ENCODE measurements around the gene NHLH2.

The NHLH2 gene

GRCh38 chr1:115797486-115797885, 43.4 kb downstream of the NHLH2 start:
- H3K4me1 Mint-ChIP-seq: no peaks in the 10 kb centered on the region
- peaks cover 10% of the 10 kb centered on the region for H3K27me3 Mint-ChIP-seq
- no peak for DNase-seq
- no peaks in the 10 kb centered on the region for H3K9me3 Mint-ChIP-seq
- no peak overlapping the region for H3K27ac Mint-ChIP-seq
- CTCF ChIA-PET: no interaction called here
- H3K4me3 Mint-ChIP-seq: no peak overlapping the region
- no peaks in the 10 kb centered on the region for H3K36me3 Mint-ChIP-seq

- H3K36me3 Mint-ChIP-seq: no peaks in the 10 kb centered on the region
- peaks cover 10% of the 10 kb centered on the region for H3K27me3 Mint-ChIP-seq
- no peaks in the 10 kb centered on the region for H3K4me1 Mint-ChIP-seq
- no peak for DNase-seq
- no peak overlapping the region for H3K27ac Mint-ChIP-seq
- H3K9me3 Mint-ChIP-seq: no peaks in the 10 kb centered on the region
- CTCF ChIA-PET: no interaction called here
- no peak overlapping the region for H3K4me3 Mint-ChIP-seq
Measured at GRCh38 chr1:115796897-115797296, 44.0 kb downstream of the NHLH2 start.

- H3K9me3 Mint-ChIP-seq: no peaks in the 10 kb centered on the region
- no peaks in the 10 kb centered on the region for H3K36me3 Mint-ChIP-seq
- DNase-seq: no peak
- no peaks in the 10 kb centered on the region for H3K4me1 Mint-ChIP-seq
- CTCF ChIA-PET: no interaction called here
- no peak overlapping the region for H3K27ac Mint-ChIP-seq
- no peak overlapping the region for H3K4me3 Mint-ChIP-seq
- peaks cover 10% of the 10 kb centered on the region for H3K27me3 Mint-ChIP-seq
Measured at GRCh38 chr1:115796036-115796435, 44.9 kb downstream of the NHLH2 start.

GRCh38 chr1:115794976-115795639, 45.8 kb downstream of the NHLH2 start:
- H3K9me3 Mint-ChIP-seq: no peaks in the 10 kb centered on the region
- no peak overlapping the region for H3K27ac Mint-ChIP-seq
- peaks cover 10% of the 10 kb centered on the region for H3K27me3 Mint-ChIP-seq
- H3K4me1 Mint-ChIP-seq: no peaks in the 10 kb centered on the region
- H3K36me3 Mint-ChIP-seq: no peaks in the 10 kb centered on the region
- no peak overlapping the region for H3K4me3 Mint-ChIP-seq
- no peak for DNase-seq
- CTCF ChIA-PET: no interaction called here

- H3K27ac Mint-ChIP-seq: no peak overlapping the region
Measured at GRCh38 chr1:115793162-115793561, 47.8 kb downstream of the NHLH2 start.

GRCh38 chr1:115791816-115792215, 49.1 kb downstream of the NHLH2 start:
- CTCF ChIA-PET: no interaction called here
- H3K36me3 Mint-ChIP-seq: no peaks in the 10 kb centered on the region
- peaks cover 10% of the 10 kb centered on the region for H3K27me3 Mint-ChIP-seq
- no peak for DNase-seq
- no peaks in the 10 kb centered on the region for H3K9me3 Mint-ChIP-seq
- no peak overlapping the region for H3K27ac Mint-ChIP-seq
- H3K4me1 Mint-ChIP-seq: no peaks in the 10 kb centered on the region
- H3K4me3 Mint-ChIP-seq: no peak overlapping the region

More at GRCh38 chr1:115793162-115793561, 47.8 kb downstream of the NHLH2 start:
- H3K27me3 Mint-ChIP-seq: peaks cover 10% of the 10 kb centered on the region
- no peaks in the 10 kb centered on the region for H3K9me3 Mint-ChIP-seq
- no peak overlapping the region for H3K4me3 Mint-ChIP-seq
- DNase-seq: no peak
- CTCF ChIA-PET: no interaction called here
- no peaks in the 10 kb centered on the region for H3K4me1 Mint-ChIP-seq
- no peaks in the 10 kb centered on the region for H3K36me3 Mint-ChIP-seq

GRCh38 chr1:115790846-115791245, 50.1 kb downstream of the NHLH2 start:
- Mint-ChIP-seq H3K4me3 (no peak overlapping the region), H3K27me3 (peaks cover 10% of the 10 kb centered on the region), H3K36me3 (no peaks in the 10 kb centered on the region), H3K27ac (no peak overlapping the region), H3K4me1 (no peaks in the 10 kb centered on the region), H3K9me3 (no peaks in the 10 kb centered on the region)
- CTCF ChIA-PET: no interaction called here
- DNase-seq: no peak

- no peak for DNase-seq
- no peaks in the 10 kb centered on the region for H3K36me3 Mint-ChIP-seq
- H3K27me3 Mint-ChIP-seq: peaks cover 10% of the 10 kb centered on the region
- H3K4me1 Mint-ChIP-seq: no peaks in the 10 kb centered on the region
- H3K9me3 Mint-ChIP-seq: no peaks in the 10 kb centered on the region
- no peak overlapping the region for H3K27ac Mint-ChIP-seq
- CTCF ChIA-PET: no interaction called here
- H3K4me3 Mint-ChIP-seq: no peak overlapping the region
Measured at GRCh38 chr1:115790356-115790755, 50.6 kb downstream of the NHLH2 start.

Data from activated naive CD4-positive, alpha-beta T cell treated with anti-CD3 and anti-CD28 coated beads, Interleukin-2, amount 10 ng/mL, durations not matched to agents 7 days and 5 days (primary cell).